ENCODE data around the gene PDE10A.

Gene PDE10A

GRCh38 chr6:165674155-165675029 lies 11.4 kb upstream of the PDE10A start:
- TF ChIP-seq ESRRG (CRISPR knock-in tag; IDR thresholded peaks at IDR 0.05) (no peak), ARNTL (CRISPR knock-in tag; IDR thresholded peaks at IDR 0.05; ENCODE audit: borderline replicate concordance, low read depth) (no peak), ZNF8 (CRISPR knock-in tag; IDR thresholded peaks at IDR 0.05) (no peak), ZFP30 (CRISPR knock-in tag; IDR thresholded peaks at IDR 0.05) (no peak), ISL1 (CRISPR knock-in tag; IDR thresholded peaks at IDR 0.05) (no peak), BACH2 (CRISPR knock-in tag; IDR thresholded peaks at IDR 0.05; ENCODE audit: borderline replicate concordance) (no peak), PPARA (CRISPR knock-in tag; IDR thresholded peaks at IDR 0.05; ENCODE audit: borderline replicate concordance) (no peak), CSRNP3 (CRISPR knock-in tag; IDR thresholded peaks at IDR 0.05) (no peak), ZFP3 (CRISPR knock-in tag; IDR thresholded peaks at IDR 0.05) (no peak), PATZ1 (CRISPR knock-in tag; IDR thresholded peaks at IDR 0.05; ENCODE audit: borderline replicate concordance) (no peak), TCF4 (CRISPR knock-in tag; IDR thresholded peaks at IDR 0.05; ENCODE audit: borderline replicate concordance) (no peak), ZNF565 (CRISPR knock-in tag; conservative IDR thresholded peaks at IDR 0.05; ENCODE audit: low read depth) (no peak)
- no peak for ATAC-seq

- ATAC-seq: no peak
- TF ChIP-seq ISL1 (CRISPR knock-in tag; IDR thresholded peaks at IDR 0.05) (no peak), POU6F1 (CRISPR knock-in tag; IDR thresholded peaks at IDR 0.05; ENCODE audit: borderline replicate concordance, low read depth) (no peak), ZNF565 (CRISPR knock-in tag; conservative IDR thresholded peaks at IDR 0.05; ENCODE audit: low read depth) (no peak)
Observed at GRCh38 chr6:165671222-165671768, 8.3 kb upstream of the PDE10A start.

DNA sequence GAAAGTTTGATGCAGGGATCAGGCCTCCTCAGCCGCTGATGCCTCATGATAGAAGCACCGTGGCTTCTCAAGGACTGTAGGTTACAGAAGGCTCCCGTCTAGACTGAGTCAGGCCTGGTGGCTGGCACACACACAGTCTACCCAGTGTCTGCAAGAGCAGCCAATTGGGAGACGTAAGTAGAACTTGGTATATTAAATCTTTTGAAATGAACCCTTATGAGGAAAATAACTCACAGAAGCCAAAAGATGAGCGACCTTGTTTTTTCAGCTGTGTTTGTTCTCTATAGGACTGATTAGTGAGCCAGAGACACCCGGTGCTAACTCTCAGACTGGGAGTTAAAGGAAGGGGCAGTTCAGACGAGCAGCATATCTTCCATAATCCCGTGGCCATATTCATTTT lies 5.9 kb upstream of the PDE10A start:
- no peak for ATAC-seq
- TF ChIP-seq ZNF565 (CRISPR knock-in tag; conservative IDR thresholded peaks at IDR 0.05; ENCODE audit: low read depth): no peak
- TF ChIP-seq ZFP30 (CRISPR knock-in tag; IDR thresholded peaks at IDR 0.05): no peak
- TF ChIP-seq CSDC2 (CRISPR knock-in tag; IDR thresholded peaks at IDR 0.05): no peak
- no peak for TF ChIP-seq TSHZ2 (CRISPR knock-in tag; IDR thresholded peaks at IDR 0.05)
- no peak for TF ChIP-seq GLIS3 (CRISPR knock-in tag; IDR thresholded peaks at IDR 0.05)
- no peak for TF ChIP-seq ZFP3 (CRISPR knock-in tag; IDR thresholded peaks at IDR 0.05)
- TF ChIP-seq RARB (CRISPR knock-in tag; IDR thresholded peaks at IDR 0.05): no peak
- TF ChIP-seq BACH2 (CRISPR knock-in tag; IDR thresholded peaks at IDR 0.05; ENCODE audit: borderline replicate concordance): no peak
- no peak for TF ChIP-seq ESRRG (CRISPR knock-in tag; IDR thresholded peaks at IDR 0.05)
- no peak for TF ChIP-seq OSR1 (CRISPR knock-in tag; IDR thresholded peaks at IDR 0.05)
- no peak for TF ChIP-seq CSRNP3 (CRISPR knock-in tag; IDR thresholded peaks at IDR 0.05)
- TF ChIP-seq TOX (CRISPR knock-in tag; IDR thresholded peaks at IDR 0.05; ENCODE audit: borderline replicate concordance): no peak
- TF ChIP-seq PPARA (CRISPR knock-in tag; IDR thresholded peaks at IDR 0.05; ENCODE audit: borderline replicate concordance): no peak
- no peak for TF ChIP-seq ZNF70 (CRISPR knock-in tag; IDR thresholded peaks at IDR 0.05)
- TF ChIP-seq SNAI2 (CRISPR knock-in tag; IDR thresholded peaks at IDR 0.05): no peak
- TF ChIP-seq ARNTL (CRISPR knock-in tag; IDR thresholded peaks at IDR 0.05; ENCODE audit: borderline replicate concordance, low read depth): no peak

Measured in SK-N-SH treated with all-trans-retinoic acid at 6 μM for 48 hours (cell line).